H9 (cell line): ENCODE results near the gene CDKL4. TPM values are rescaled to one million over a fixed set of nuclear protein-coding genes. Genes with fewer than 3 reads are reported as not detected.
A peak's percentile ranks its signal among the peaks of the same experiment; 100 is the strongest.
"Not testable (repeated sequence)": the region's sequence is repeated elsewhere in the genome, so short reads cannot be mapped to it uniquely, and the experiment has no call there.

ENCODE experiments used
- DNase-seq: peaks from one replicate; pipeline ENCODE4 v3.0.0-alpha.2; 2017
- H2AFZ ChIP-seq: one replicate; pipeline ENCODE4 v1.6.1; 2013; ENCODE audit warnings: mild to moderate bottlenecking, low read length, control low read depth, moderate library complexity
- H2AK5ac ChIP-seq: 2 replicates; pipeline ENCODE4 v1.6.1; 2013; ENCODE audit warnings: low read length, control low read depth, mixed read lengths; ENCODE audit not compliant: insufficient read length
- H2BK120ac ChIP-seq: one replicate; pipeline ENCODE4 v1.6.1; 2013; ENCODE audit warnings: low read depth, mild to moderate bottlenecking, low read length, control low read depth, inconsistent platforms; ENCODE audit not compliant: poor library complexity, severe bottlenecking
- H2BK12ac ChIP-seq: 2 replicates; pipeline ENCODE4 v1.6.1; 2013; ENCODE audit warnings: low read length, control low read depth, mixed read lengths, low read depth; ENCODE audit not compliant: insufficient read length
- H2BK15ac ChIP-seq: 2 replicates; pipeline ENCODE4 v1.6.1; 2013; ENCODE audit warnings: low read depth, low read length, control low read depth
- H2BK20ac ChIP-seq: one replicate; pipeline ENCODE4 v1.6.1; 2013; ENCODE audit warnings: low read depth, mild to moderate bottlenecking, low read length, control low read depth, inconsistent platforms; ENCODE audit not compliant: poor library complexity, severe bottlenecking
- H2BK5ac ChIP-seq: 2 replicates; pipeline ENCODE4 v1.6.1; 2013; ENCODE audit warnings: low read length, control low read depth, mixed read lengths; ENCODE audit not compliant: insufficient read length
- H3K14ac ChIP-seq: 2 replicates; pipeline ENCODE4 v1.6.1; 2013; ENCODE audit warnings: low read length, control low read depth; ENCODE audit not compliant: insufficient read depth
- H3K18ac ChIP-seq: 2 replicates; pipeline ENCODE4 v1.6.1; 2013; ENCODE audit warnings: low read depth, mild to moderate bottlenecking, mixed read lengths, low read length, control low read depth; ENCODE audit not compliant: insufficient read length
- H3K23ac ChIP-seq: 2 replicates; pipeline ENCODE4 v1.6.1; 2013; ENCODE audit warnings: low read length, control low read depth, mixed read lengths, low read depth; ENCODE audit not compliant: insufficient read length
- H3K23me2 ChIP-seq: 2 replicates; pipeline ENCODE4 v1.6.1; 2013; ENCODE audit warnings: low read depth, mild to moderate bottlenecking, mixed read lengths, low read length, control low read depth; ENCODE audit not compliant: insufficient read length, poor library complexity, severe bottlenecking
- H3K27ac ChIP-seq: 2 replicates; pipeline ENCODE4 v1.5.1; 2013; ENCODE audit warnings: low read length, control low read depth, mixed read lengths, low read depth; ENCODE audit not compliant: insufficient read length
- H3K27me3 ChIP-seq: 2 replicates; pipeline ENCODE4 v1.6.1; 2013; ENCODE audit warnings: low read length, control low read depth, inconsistent platforms; ENCODE audit not compliant: insufficient read depth
- H3K4ac ChIP-seq: 2 replicates; pipeline ENCODE4 v1.6.1; 2013; ENCODE audit warnings: low read depth, mild to moderate bottlenecking, control low read depth, inconsistent platforms, low read length, moderate library complexity
- H3K4me1 ChIP-seq: 2 replicates; pipeline ENCODE4 v1.6.1; 2013; ENCODE audit warnings: low read length, control low read depth, inconsistent platforms; ENCODE audit not compliant: insufficient read depth
- H3K4me2 ChIP-seq: 2 replicates; pipeline ENCODE4 v1.6.1; 2013; ENCODE audit warnings: low read length, control low read depth, mixed read lengths; ENCODE audit not compliant: insufficient read length, insufficient read depth
- H3K56ac ChIP-seq: 2 replicates; pipeline ENCODE4 v1.6.1; 2013; ENCODE audit warnings: low read depth, mild to moderate bottlenecking, mixed read lengths, low read length, control low read depth; ENCODE audit not compliant: insufficient read length
- H3K79me1 ChIP-seq: 2 replicates; pipeline ENCODE4 v1.6.1; 2013; ENCODE audit warnings: low read depth, mild to moderate bottlenecking, moderate library complexity, low read length, control low read depth, inconsistent platforms; ENCODE audit not compliant: insufficient read depth, poor library complexity, severe bottlenecking
- H3K79me2 ChIP-seq: 2 replicates; pipeline ENCODE4 v1.6.1; 2013; ENCODE audit warnings: low read length, control low read depth, inconsistent platforms; ENCODE audit not compliant: insufficient read depth
- H3K9ac ChIP-seq: 2 replicates; pipeline ENCODE4 v1.6.1; 2013; ENCODE audit warnings: low read length, control low read depth, mixed read lengths; ENCODE audit not compliant: insufficient read length; ENCODE audit errors: extremely low read depth
- H3K9me3 ChIP-seq: one replicate; pipeline ENCODE4 v1.6.1; 2013; ENCODE audit warnings: low read depth, low read length, inconsistent platforms; ENCODE audit not compliant: control insufficient read depth
- H3T11ph ChIP-seq: one replicate; pipeline ENCODE4 v1.6.1; 2013; ENCODE audit warnings: mild to moderate bottlenecking, low read length, control low read depth, inconsistent platforms
- H4K20me1 ChIP-seq: one replicate; pipeline ENCODE4 v1.6.1; 2013; ENCODE audit not compliant: control insufficient read depth, insufficient read length, insufficient read depth
- H4K5ac ChIP-seq: 2 replicates; pipeline ENCODE4 v1.6.1; 2013; ENCODE audit warnings: low read depth, mild to moderate bottlenecking, mixed read lengths, low read length, control low read depth; ENCODE audit not compliant: insufficient read length
- H4K8ac ChIP-seq: replicated peaks from 2 replicates; pipeline ENCODE4 v1.6.1; 2013; ENCODE audit warnings: low read length, control low read depth, mixed read lengths, low read depth; ENCODE audit not compliant: insufficient read length
- H4K91ac ChIP-seq: 2 replicates; pipeline ENCODE4 v1.6.1; 2013; ENCODE audit warnings: low read depth, mild to moderate bottlenecking, moderate library complexity, mixed read lengths, low read length, control low read depth; ENCODE audit not compliant: insufficient read length
- H3K27ac Mint-ChIP-seq, 3 experiments: 2 replicates in 2 of 3; 3 replicates in 1 of 3; pipeline ENCODE4 v1.8.0; 2020 to 2021; ENCODE audit warnings: mixed read lengths in 3 of 3, mild to moderate bottlenecking in 1 of 3, moderate library complexity in 1 of 3
- H3K27me3 Mint-ChIP-seq: 2 replicates; pipeline ENCODE4 v1.8.0; 2021; ENCODE audit warnings: low read depth, mild to moderate bottlenecking, moderate library complexity, mixed read lengths
- H3K36me3 Mint-ChIP-seq, 3 experiments: 2 replicates in 2 of 3; 3 replicates in 1 of 3; pipeline ENCODE4 v1.8.0; 2020 to 2021; ENCODE audit warnings: low read depth in 3 of 3, mixed read lengths in 3 of 3; ENCODE audit not compliant: insufficient read depth in 1 of 3
- H3K4me1 Mint-ChIP-seq, 2 experiments: 2 replicates each; pipeline ENCODE4 v1.8.0; 2020; ENCODE audit warnings: mixed read lengths in 2 of 2
- H3K4me3 Mint-ChIP-seq, 2 experiments: 2 replicates in 1 of 2; 3 replicates in 1 of 2; pipeline ENCODE4 v1.8.0; 2020 to 2021; ENCODE audit warnings: mild to moderate bottlenecking in 2 of 2, mixed read lengths in 2 of 2, moderate library complexity in 1 of 2
- H3K9me3 Mint-ChIP-seq, 2 experiments: 2 replicates in 1 of 2; 3 replicates in 1 of 2; pipeline ENCODE4 v1.8.0; 2020; ENCODE audit warnings: mild to moderate bottlenecking in 2 of 2, mixed read lengths in 2 of 2, moderate library complexity in 1 of 2
- WGBS: extraction: QIAGEN DNeasy Blood & Tissue Kit; methylation state at CpG from one replicate; pipeline ENCODE4 v1.1.7; 2013; ENCODE audit warnings: missing lambda C conversion rate, low lambda C conversion rate, mixed read lengths; ENCODE audit not compliant: insufficient read length; ENCODE audit errors: extremely low coverage; 5-methylcytosine and 5-hydroxymethylcytosine counted together
- total RNA-seq: library from RNA; stranded (reverse); gene quantifications from 2 replicates; pipeline ENCODE4 v1.2.1, GENCODE V29; 2021
- TF ChIP-seq, protein P1 (sequence below): fragments of 200-600 bp; sonication (generic); conservative IDR thresholded peaks from 3 replicates; pipeline ENCODE4 v1.8.0; 2021; ENCODE audit warnings: antibody characterized with exemption, mild to moderate bottlenecking

Gene CDKL4
- total RNA-seq, 1 experiment from 2014 or later = not detected

DNA sequence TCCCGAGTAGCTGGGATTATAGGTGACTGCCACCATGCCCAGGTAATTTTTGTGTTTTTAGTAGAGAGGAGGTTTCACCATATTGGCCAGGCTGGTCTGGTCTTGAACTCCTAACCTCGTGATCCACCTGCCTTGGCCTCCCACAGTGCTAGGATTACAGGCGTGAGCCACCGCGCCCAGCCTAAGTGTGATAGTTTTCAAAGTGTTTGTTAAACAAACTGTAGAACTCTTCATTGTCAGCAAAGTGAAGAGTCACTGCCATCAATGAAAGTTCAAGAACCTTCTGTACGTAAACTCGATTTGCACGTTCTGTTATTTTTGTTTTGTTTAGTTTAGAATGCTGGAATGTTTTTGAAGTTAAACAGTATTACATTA lies 104.9 kb downstream of the CDKL4 start:
- H4K91ac ChIP-seq = no peak overlapping the region
- no peak overlapping the region for H2BK120ac ChIP-seq
- Mint-ChIP-seq H3K4me3 (no peak overlapping the region), H3K27ac (peak overlapping the region in 1 of 3 experiments; percentile 23; a peak in 1 of 7 replicates), H3K27me3 (no peaks in the 10 kb centered on the region; the same call in 1 of the 2 replicates), H3K9me3 (no peaks in the 10 kb centered on the region), H3K36me3 (no peaks in the 10 kb centered on the region), H3K4me1 (peaks cover 20 to 23% of the 10 kb centered on the region in 2 experiments)
- DNase-seq = no peak
- no peak overlapping the region for H2AK5ac ChIP-seq
- TF ChIP-seq, protein P1, sequence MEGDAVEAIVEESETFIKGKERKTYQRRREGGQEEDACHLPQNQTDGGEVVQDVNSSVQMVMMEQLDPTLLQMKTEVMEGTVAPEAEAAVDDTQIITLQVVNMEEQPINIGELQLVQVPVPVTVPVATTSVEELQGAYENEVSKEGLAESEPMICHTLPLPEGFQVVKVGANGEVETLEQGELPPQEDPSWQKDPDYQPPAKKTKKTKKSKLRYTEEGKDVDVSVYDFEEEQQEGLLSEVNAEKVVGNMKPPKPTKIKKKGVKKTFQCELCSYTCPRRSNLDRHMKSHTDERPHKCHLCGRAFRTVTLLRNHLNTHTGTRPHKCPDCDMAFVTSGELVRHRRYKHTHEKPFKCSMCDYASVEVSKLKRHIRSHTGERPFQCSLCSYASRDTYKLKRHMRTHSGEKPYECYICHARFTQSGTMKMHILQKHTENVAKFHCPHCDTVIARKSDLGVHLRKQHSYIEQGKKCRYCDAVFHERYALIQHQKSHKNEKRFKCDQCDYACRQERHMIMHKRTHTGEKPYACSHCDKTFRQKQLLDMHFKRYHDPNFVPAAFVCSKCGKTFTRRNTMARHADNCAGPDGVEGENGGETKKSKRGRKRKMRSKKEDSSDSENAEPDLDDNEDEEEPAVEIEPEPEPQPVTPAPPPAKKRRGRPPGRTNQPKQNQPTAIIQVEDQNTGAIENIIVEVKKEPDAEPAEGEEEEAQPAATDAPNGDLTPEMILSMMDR = no peak
- no peak overlapping the region for H3K14ac ChIP-seq
- no peak overlapping the region for H3K4ac ChIP-seq
- H3K79me1 ChIP-seq = no peaks in the 10 kb centered on the region
- no peaks in the 10 kb centered on the region for H3K4me1 ChIP-seq
- no peak overlapping the region for H2BK20ac ChIP-seq
- no peak overlapping the region for H4K8ac ChIP-seq
- H3K27me3 ChIP-seq = no peaks in the 10 kb centered on the region
- H2BK5ac ChIP-seq = no peak overlapping the region
- no peak overlapping the region for H3K4me2 ChIP-seq
- H3K27ac ChIP-seq = no peak overlapping the region
- H3K79me2 ChIP-seq = no peaks in the 10 kb centered on the region
- no peak overlapping the region for H3K9ac ChIP-seq
- no peak overlapping the region for H3K23ac ChIP-seq
- H3K18ac ChIP-seq = no peak overlapping the region
- no peak overlapping the region for H3T11ph ChIP-seq
- H3K9me3 ChIP-seq = no peaks in the 10 kb centered on the region
- no peak overlapping the region for H2BK15ac ChIP-seq
- H4K5ac ChIP-seq = no peak overlapping the region
- no peak overlapping the region for H2BK12ac ChIP-seq
- H4K20me1 ChIP-seq = no peaks in the 10 kb centered on the region
- no peak overlapping the region for H3K56ac ChIP-seq
- WGBS = no CpG with 5 or more reads among the region's 8 CpGs
- H2AFZ ChIP-seq = no peak overlapping the region
- no peaks in the 10 kb centered on the region for H3K23me2 ChIP-seq

DNA sequence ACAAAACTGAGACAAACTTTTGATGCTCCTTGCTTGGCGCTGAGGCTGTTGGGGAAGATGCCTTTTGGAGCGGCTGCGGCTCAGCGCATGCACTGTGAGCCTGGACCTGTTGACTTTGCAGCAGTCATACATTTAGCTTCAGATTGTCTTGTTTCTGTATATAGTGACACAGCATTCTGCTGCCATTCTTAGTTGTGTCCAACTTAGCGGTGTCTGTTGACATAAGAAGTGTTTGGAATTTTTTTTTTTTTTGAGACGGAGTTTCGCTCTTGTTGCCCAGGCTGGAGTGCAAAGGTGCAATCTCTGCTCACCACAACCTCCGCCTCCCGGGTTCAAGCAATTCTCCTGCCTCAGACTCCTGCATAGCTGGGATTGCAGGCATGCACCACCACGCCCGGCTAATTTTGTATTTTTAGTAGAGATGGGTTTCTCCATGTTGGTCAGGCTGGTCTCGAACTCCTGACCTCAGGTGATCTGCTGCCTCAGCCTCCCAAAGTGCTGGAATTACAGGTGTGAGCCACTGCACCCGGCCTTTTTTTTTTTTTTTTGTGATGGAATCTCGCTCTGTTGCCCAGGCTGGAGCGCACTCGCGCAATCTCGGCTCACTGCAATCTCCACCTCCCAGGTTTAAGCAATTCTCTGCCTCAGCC lies 105.5 kb downstream of the CDKL4 start:
- H3K4me1 Mint-ChIP-seq = peaks cover 20 to 23% of the 10 kb centered on the region in 2 experiments

More for the DNA sequence above, 105.5 kb downstream of the CDKL4 start:
- not testable (repeated sequence) for H3K4me3 Mint-ChIP-seq, H3K14ac ChIP-seq, H2BK12ac ChIP-seq, H3K23me2 ChIP-seq, H3K36me3 Mint-ChIP-seq, H3K27me3 ChIP-seq, H2BK20ac ChIP-seq, H3K9me3 ChIP-seq, H2BK15ac ChIP-seq, H3K4me2 ChIP-seq, H4K8ac ChIP-seq, H3K79me1 ChIP-seq, H3K9me3 Mint-ChIP-seq, H2AK5ac ChIP-seq, H3K9ac ChIP-seq, H3K23ac ChIP-seq, H3K27ac Mint-ChIP-seq, H3K4me1 ChIP-seq, H3K18ac ChIP-seq, H4K5ac ChIP-seq, H3T11ph ChIP-seq, H4K91ac ChIP-seq, H3K56ac ChIP-seq, DNase-seq, H2BK120ac ChIP-seq, H3K79me2 ChIP-seq, H3K27me3 Mint-ChIP-seq, H3K27ac ChIP-seq, H3K4ac ChIP-seq, H4K20me1 ChIP-seq, H2AFZ ChIP-seq, H2BK5ac ChIP-seq
- WGBS = no CpG with 5 or more reads among the region's 18 CpGs
